ENCODE results near the gene SERPINB4. TPM values are rescaled to one million over a fixed set of nuclear protein-coding genes. Genes with fewer than 3 reads are reported as not detected.
"Not testable (repeated sequence)": the region's sequence is repeated elsewhere in the genome, so short reads cannot be mapped to it uniquely, and the experiment has no call there.

Gene SERPINB4
- total RNA-seq, 2 experiments from 2014 or later: not detected

DNA sequence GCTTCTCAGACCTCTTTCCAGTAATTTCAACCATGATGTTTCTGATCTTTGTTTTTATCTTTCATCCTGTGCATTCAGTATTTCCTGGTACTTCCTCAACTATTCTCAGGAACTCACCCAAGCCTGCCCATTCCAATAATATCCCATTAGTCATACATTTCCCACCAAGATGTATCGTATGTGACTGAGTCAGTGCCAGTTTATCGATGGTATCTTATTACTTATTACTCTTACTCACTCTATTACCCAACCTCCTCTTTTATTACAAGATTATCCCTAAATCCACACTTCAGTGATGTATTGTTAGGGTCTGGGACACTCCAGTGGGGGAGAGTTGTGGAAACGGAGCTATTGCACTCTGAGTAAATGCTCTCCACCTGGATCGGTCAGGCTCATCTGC is 14.9 kb upstream of the SERPINB4 start:
- H3K79me2 ChIP-seq (ENCODE audit: insufficient read depth, low read depth, low read length); H4K20me1 ChIP-seq (ENCODE audit: insufficient read depth, low read length); intact Hi-C loops (cut with micrococcal nuclease; ENCODE audit: unreplicated experiment); H3K4me1 ChIP-seq (ENCODE audit: insufficient read depth, low read length, poor library complexity, severe bottlenecking); POLR2A ChIA-PET; BruUV-seq (replicated peaks); H3K9me3 ChIP-seq (ENCODE audit: low read length); CTCF ChIA-PET (ENCODE audit: unreplicated experiment); H2AFZ ChIP-seq (ENCODE audit: low read length); H3K36me3 ChIP-seq (ENCODE audit: insufficient read depth, low read length); DNase-seq (ENCODE audit: low spot score); H3K27ac ChIP-seq (ENCODE audit: low read depth, low read length, poor library complexity, severe bottlenecking); H3K4me3 ChIP-seq (ENCODE audit: low read depth, low read length, poor library complexity, severe bottlenecking); H3K4me2 ChIP-seq (ENCODE audit: low read length); H3K9me2 ChIP-seq (ENCODE audit: insufficient read depth, low read length): not testable (repeated sequence)

DNA sequence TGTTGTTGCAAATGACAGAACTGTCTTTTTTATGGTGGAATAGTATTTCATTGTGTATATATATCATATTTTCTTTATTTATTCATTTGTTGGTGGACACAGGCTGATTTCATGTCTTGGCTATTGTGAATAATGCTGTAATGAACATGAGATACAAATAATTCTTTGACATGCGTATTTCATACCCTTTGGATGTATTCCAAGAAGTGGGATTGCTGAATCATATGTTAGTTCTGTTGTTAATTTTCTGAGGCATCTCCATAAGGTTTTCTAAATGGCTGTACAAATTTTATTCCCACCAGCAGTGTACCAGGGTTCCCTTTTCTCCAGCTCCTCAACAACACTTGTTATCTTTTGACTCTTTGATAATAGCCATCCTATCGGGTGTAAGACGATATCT is 6.2 kb upstream of the SERPINB4 start:
- H3K79me2 ChIP-seq (ENCODE audit: insufficient read depth, low read depth, low read length); CTCF ChIA-PET (ENCODE audit: unreplicated experiment); BruUV-seq (replicated peaks); H3K4me2 ChIP-seq (ENCODE audit: low read length); H3K27ac ChIP-seq (ENCODE audit: low read depth, low read length, poor library complexity, severe bottlenecking); intact Hi-C loops (cut with micrococcal nuclease; ENCODE audit: unreplicated experiment); H3K4me1 ChIP-seq (ENCODE audit: insufficient read depth, low read length, poor library complexity, severe bottlenecking); H3K36me3 ChIP-seq (ENCODE audit: insufficient read depth, low read length); H3K9me3 ChIP-seq (ENCODE audit: low read length); H2AFZ ChIP-seq (ENCODE audit: low read length); POLR2A ChIA-PET; H3K9me2 ChIP-seq (ENCODE audit: insufficient read depth, low read length); H4K20me1 ChIP-seq (ENCODE audit: insufficient read depth, low read length); H3K4me3 ChIP-seq (ENCODE audit: low read depth, low read length, poor library complexity, severe bottlenecking); DNase-seq (ENCODE audit: low spot score): not testable (repeated sequence)

DNA sequence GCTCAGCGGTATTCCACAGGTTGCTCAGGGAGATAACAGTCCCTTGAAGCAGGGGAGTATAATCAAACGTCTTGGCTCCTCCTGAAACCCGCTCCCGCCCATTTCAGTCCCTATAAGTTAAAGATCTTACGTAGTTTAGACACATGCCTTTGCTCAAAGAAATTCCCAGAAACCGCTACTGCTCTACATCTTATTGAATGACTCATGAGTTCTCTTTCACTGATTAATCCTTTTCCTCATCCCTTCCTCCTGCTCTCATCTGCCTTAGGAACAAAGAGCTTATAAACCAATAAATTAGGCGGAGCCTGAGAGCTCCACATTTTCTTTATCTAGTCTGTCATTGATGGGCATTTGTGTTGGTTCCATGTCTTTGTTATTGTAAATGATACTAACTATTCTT is 4.2 kb upstream of the SERPINB4 start:
- Histone ChIP-seq H2AFZ (ENCODE audit: low read length) (no peak overlapping the region), H3K9me3 (ENCODE audit: low read length) (no peaks in the 10 kb centered on the region), H4K20me1 (ENCODE audit: insufficient read depth, low read length) (no peaks in the 10 kb centered on the region), H3K4me1 (ENCODE audit: insufficient read depth, low read length, poor library complexity, severe bottlenecking) (no peaks in the 10 kb centered on the region), H3K9me2 (ENCODE audit: insufficient read depth, low read length) (no peaks in the 10 kb centered on the region), H3K79me2 (ENCODE audit: insufficient read depth, low read depth, low read length) (no peaks in the 10 kb centered on the region), H3K4me3 (ENCODE audit: low read depth, low read length, poor library complexity, severe bottlenecking) (no peak overlapping the region), H3K27ac (ENCODE audit: low read depth, low read length, poor library complexity, severe bottlenecking) (no peak overlapping the region), H3K36me3 (ENCODE audit: insufficient read depth, low read length) (no peaks in the 10 kb centered on the region), H3K4me2 (ENCODE audit: low read length) (no peak overlapping the region)
- TF ChIP-seq EZH2phosphoT487 (IDR thresholded peaks at IDR 0.05; ENCODE audit: borderline replicate concordance, low read depth, low read length): no peak
- TF ChIP-seq, protein P1, sequence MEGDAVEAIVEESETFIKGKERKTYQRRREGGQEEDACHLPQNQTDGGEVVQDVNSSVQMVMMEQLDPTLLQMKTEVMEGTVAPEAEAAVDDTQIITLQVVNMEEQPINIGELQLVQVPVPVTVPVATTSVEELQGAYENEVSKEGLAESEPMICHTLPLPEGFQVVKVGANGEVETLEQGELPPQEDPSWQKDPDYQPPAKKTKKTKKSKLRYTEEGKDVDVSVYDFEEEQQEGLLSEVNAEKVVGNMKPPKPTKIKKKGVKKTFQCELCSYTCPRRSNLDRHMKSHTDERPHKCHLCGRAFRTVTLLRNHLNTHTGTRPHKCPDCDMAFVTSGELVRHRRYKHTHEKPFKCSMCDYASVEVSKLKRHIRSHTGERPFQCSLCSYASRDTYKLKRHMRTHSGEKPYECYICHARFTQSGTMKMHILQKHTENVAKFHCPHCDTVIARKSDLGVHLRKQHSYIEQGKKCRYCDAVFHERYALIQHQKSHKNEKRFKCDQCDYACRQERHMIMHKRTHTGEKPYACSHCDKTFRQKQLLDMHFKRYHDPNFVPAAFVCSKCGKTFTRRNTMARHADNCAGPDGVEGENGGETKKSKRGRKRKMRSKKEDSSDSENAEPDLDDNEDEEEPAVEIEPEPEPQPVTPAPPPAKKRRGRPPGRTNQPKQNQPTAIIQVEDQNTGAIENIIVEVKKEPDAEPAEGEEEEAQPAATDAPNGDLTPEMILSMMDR (conservative IDR thresholded peaks at IDR 0.05; ENCODE audit: low read length): no peak
- no TSS peak for BruUV-seq (replicated peaks)
- no peak for DNase-seq (ENCODE audit: low spot score)
- POLR2A ChIA-PET: no interaction called here
- CTCF ChIA-PET (ENCODE audit: unreplicated experiment): no interaction called here
- intact Hi-C loops (cut with micrococcal nuclease; ENCODE audit: unreplicated experiment): no loop called here

DNA sequence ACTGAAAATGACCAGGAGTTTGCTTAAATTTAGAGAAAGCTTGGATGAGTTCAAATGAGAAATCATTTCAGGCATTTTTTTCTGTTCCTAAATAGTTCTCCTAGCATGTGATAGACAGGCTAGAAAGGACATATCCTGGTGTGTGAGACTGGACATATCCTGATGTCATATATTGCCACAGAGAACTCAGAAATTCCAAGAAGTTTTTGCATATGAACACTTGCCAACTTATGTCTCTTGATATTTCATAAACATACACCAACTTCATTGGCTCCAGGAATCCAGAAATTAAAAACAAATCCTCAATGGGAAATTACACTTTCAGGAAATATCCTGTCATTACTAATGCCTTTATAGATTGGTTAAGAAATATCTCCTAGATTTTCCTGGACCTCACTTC is 2.9 kb upstream of the SERPINB4 start:
- ChIA-PET CTCF (ENCODE audit: unreplicated experiment) (no interaction called here), POLR2A (no interaction called here)
- Histone ChIP-seq H3K27ac (ENCODE audit: low read depth, low read length, poor library complexity, severe bottlenecking) (no peak overlapping the region), H3K4me2 (ENCODE audit: low read length) (no peak overlapping the region), H3K79me2 (ENCODE audit: insufficient read depth, low read depth, low read length) (no peaks in the 10 kb centered on the region), H2AFZ (ENCODE audit: low read length) (no peak overlapping the region), H3K9me3 (ENCODE audit: low read length) (no peaks in the 10 kb centered on the region), H4K20me1 (ENCODE audit: insufficient read depth, low read length) (no peaks in the 10 kb centered on the region), H3K4me1 (ENCODE audit: insufficient read depth, low read length, poor library complexity, severe bottlenecking) (no peaks in the 10 kb centered on the region), H3K36me3 (ENCODE audit: insufficient read depth, low read length) (no peaks in the 10 kb centered on the region), H3K4me3 (ENCODE audit: low read depth, low read length, poor library complexity, severe bottlenecking) (no peak overlapping the region), H3K9me2 (ENCODE audit: insufficient read depth, low read length) (no peaks in the 10 kb centered on the region)
- no TSS peak for BruUV-seq (replicated peaks)
- DNase-seq (ENCODE audit: low spot score): no peak
- intact Hi-C loops (cut with micrococcal nuclease; ENCODE audit: unreplicated experiment): no loop called here
- TF ChIP-seq, protein P1 (conservative IDR thresholded peaks at IDR 0.05; ENCODE audit: low read length): no peak
- TF ChIP-seq EZH2phosphoT487 (IDR thresholded peaks at IDR 0.05; ENCODE audit: borderline replicate concordance, low read depth, low read length): no peak

DNA sequence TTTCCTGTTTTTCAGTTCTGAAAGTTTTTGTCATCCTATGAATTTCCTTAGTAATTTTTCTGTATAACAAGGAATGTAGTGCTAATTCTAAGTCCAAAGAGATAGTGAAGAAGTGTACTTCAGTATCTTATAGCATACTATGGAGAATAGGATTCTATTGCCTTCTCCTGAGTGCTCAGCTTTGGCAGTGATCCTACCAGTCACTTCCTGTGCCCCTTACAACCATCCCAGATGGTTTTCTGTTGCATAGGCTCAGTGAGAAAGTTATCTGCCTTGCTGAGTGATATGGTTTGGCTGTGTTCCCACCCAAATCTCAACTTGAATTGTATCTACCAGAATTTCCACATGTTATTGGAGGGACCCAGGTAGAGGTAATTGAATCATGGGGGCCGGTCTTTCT is 638 bp upstream of the SERPINB4 start:
- H3K9me3 ChIP-seq (ENCODE audit: low read length); CTCF ChIA-PET (ENCODE audit: unreplicated experiment); H3K79me2 ChIP-seq (ENCODE audit: insufficient read depth, low read depth, low read length); H3K36me3 ChIP-seq (ENCODE audit: insufficient read depth, low read length); H3K4me3 ChIP-seq (ENCODE audit: low read depth, low read length, poor library complexity, severe bottlenecking); H3K4me2 ChIP-seq (ENCODE audit: low read length); intact Hi-C loops (cut with micrococcal nuclease; ENCODE audit: unreplicated experiment); DNase-seq (ENCODE audit: low spot score); POLR2A ChIA-PET; H2AFZ ChIP-seq (ENCODE audit: low read length); H3K9me2 ChIP-seq (ENCODE audit: insufficient read depth, low read length); H3K27ac ChIP-seq (ENCODE audit: low read depth, low read length, poor library complexity, severe bottlenecking); H3K4me1 ChIP-seq (ENCODE audit: insufficient read depth, low read length, poor library complexity, severe bottlenecking); H4K20me1 ChIP-seq (ENCODE audit: insufficient read depth, low read length); BruUV-seq (replicated peaks): not testable (repeated sequence)
